ENCODE results near the gene PRSS57. TPM values are rescaled to one million over a fixed set of nuclear protein-coding genes. Genes with fewer than 3 reads are reported as not detected.

PRSS57 gene
- total RNA-seq, 1 experiment from 2014 or later, result not detected

GRCh38 chr19:694481-695351 is 536 bp downstream of the PRSS57 start:
- ChIA-PET CTCF (no interaction called here), POLR2A (no interaction called here)
- no peak for ATAC-seq
- H3K27me3 ChIP-seq (ENCODE audit: control insufficient read depth, insufficient read depth, low read length), result no peaks in the 10 kb centered on the region
- no peaks in the 10 kb centered on the region for H3K9me3 ChIP-seq (ENCODE audit: control insufficient read depth, insufficient read depth, low read depth, low read length)
- TF ChIP-seq REST (IDR thresholded peaks at IDR 0.05; ENCODE audit: insufficient read depth in 1 of 2, low read depth in 2 of 2, low read length in 1 of 2) (no peak), POLR2AphosphoS5 (IDR thresholded peaks at IDR 0.05; ENCODE audit: low read depth, low read length) (no peak), SIN3A (IDR thresholded peaks at IDR 0.05; ENCODE audit: borderline replicate concordance, insufficient read depth, low read depth, low read length) (no peak), TCF7L2 (IDR thresholded peaks at IDR 0.05; ENCODE audit: low read depth, low read length) (no peak), CTCF (IDR thresholded peaks at IDR 0.05) (no peak)
- BruUV-seq (replicated peaks), result no TSS peak
- H3K36me3 ChIP-seq (ENCODE audit: control insufficient read depth, insufficient read depth, low read length), result no peaks in the 10 kb centered on the region
- no peaks in the 10 kb centered on the region for H3K4me1 ChIP-seq (ENCODE audit: control insufficient read depth, insufficient read depth, low read length)
- H3K27ac ChIP-seq (ENCODE audit: low read length), result no peak overlapping the region
- intact Hi-C loops (cut with micrococcal nuclease; ENCODE audit: unreplicated experiment) (no loop called here), in situ Hi-C loops (cut with HindIII; ENCODE audit: low pct_unique_long_range_greater_than_20kb, low sequenced_read_pairs) (no loop called here)
- H3K4me3 ChIP-seq (ENCODE audit: low read depth in 2 of 2, low read length in 2 of 2), result no peak overlapping the region
- no peak for DNase-seq (ENCODE audit: low read depth, low spot score)

GRCh38 chr19:690203-690602 is 5.0 kb downstream of the PRSS57 start:
- Histone ChIP-seq H3K4me1 (ENCODE audit: control insufficient read depth, insufficient read depth, low read length) (no peaks in the 10 kb centered on the region), H3K27me3 (ENCODE audit: control insufficient read depth, insufficient read depth, low read length) (no peaks in the 10 kb centered on the region), H3K4me3 (ENCODE audit: low read depth in 2 of 2, low read length in 2 of 2) (no peak overlapping the region), H3K36me3 (ENCODE audit: control insufficient read depth, insufficient read depth, low read length) (no peaks in the 10 kb centered on the region), H3K27ac (ENCODE audit: low read length) (no peak overlapping the region), H3K9me3 (ENCODE audit: control insufficient read depth, insufficient read depth, low read depth, low read length) (no peaks in the 10 kb centered on the region)
- BruUV-seq (replicated peaks), result no TSS peak
- ATAC-seq, result no peak
- ChIA-PET CTCF (no interaction called here), POLR2A (no interaction called here)
- DNase-seq (ENCODE audit: low read depth, low spot score), result no peak
- TF ChIP-seq CTCF (IDR thresholded peaks at IDR 0.05), result no peak
- no peak for TF ChIP-seq REST (IDR thresholded peaks at IDR 0.05; ENCODE audit: insufficient read depth in 1 of 2, low read depth in 2 of 2, low read length in 1 of 2)
- no peak for TF ChIP-seq TCF7L2 (IDR thresholded peaks at IDR 0.05; ENCODE audit: low read depth, low read length)
- no peak for TF ChIP-seq POLR2AphosphoS5 (IDR thresholded peaks at IDR 0.05; ENCODE audit: low read depth, low read length)
- no peak for TF ChIP-seq SIN3A (IDR thresholded peaks at IDR 0.05; ENCODE audit: borderline replicate concordance, insufficient read depth, low read depth, low read length)
- intact Hi-C loops (cut with micrococcal nuclease; ENCODE audit: unreplicated experiment), result no loop called here
- in situ Hi-C loops (cut with HindIII; ENCODE audit: low pct_unique_long_range_greater_than_20kb, low sequenced_read_pairs), result no loop called here

All from Panc1 (cell line).